ENCODE measurements around the gene CSTPP1. TPM values are rescaled to one million over a fixed set of nuclear protein-coding genes. Genes with fewer than 3 reads are reported as not detected.
"Not testable (repeated sequence)": the region's sequence is repeated elsewhere in the genome, so short reads cannot be mapped to it uniquely, and the experiment has no call there.

CSTPP1 gene
- total RNA-seq, 1 donor from 2014 or later, result 6.6 TPM

DNA sequence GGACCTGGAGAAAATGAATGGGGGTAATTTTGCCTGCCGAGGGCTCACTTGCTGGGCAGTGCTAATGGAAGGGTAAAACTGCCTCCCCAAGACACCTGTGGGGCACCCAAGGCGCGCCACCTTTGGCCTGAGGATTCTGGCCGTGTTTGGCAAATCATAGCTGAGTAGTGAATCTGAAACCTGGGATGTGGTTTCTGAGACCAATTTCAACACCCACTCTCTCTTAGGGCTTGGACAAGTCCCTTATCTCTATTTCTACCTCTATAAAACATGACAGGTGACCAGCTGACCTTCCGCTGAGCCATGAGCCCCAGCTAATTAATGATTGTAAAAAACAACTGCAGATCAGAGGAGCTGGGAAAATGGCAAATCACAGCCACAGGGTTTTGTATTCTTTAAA, 251.2 kb downstream of the CSTPP1 start:
- peak overlapping the region; percentile 63 for H3K4me3 ChIP-seq (ENCODE audit: low read depth, low read length)
- DNase-seq (ENCODE audit: low read depth), result no peak
- FAIRE-seq, result no peak
- peaks cover 4% of the 10 kb centered on the region for H3K36me3 ChIP-seq (ENCODE audit: control insufficient read depth, insufficient read depth, low read length)
- no peaks in the 10 kb centered on the region for H3K27me3 ChIP-seq (ENCODE audit: control insufficient read depth, insufficient read depth, low read length)
- TF ChIP-seq, protein P1, sequence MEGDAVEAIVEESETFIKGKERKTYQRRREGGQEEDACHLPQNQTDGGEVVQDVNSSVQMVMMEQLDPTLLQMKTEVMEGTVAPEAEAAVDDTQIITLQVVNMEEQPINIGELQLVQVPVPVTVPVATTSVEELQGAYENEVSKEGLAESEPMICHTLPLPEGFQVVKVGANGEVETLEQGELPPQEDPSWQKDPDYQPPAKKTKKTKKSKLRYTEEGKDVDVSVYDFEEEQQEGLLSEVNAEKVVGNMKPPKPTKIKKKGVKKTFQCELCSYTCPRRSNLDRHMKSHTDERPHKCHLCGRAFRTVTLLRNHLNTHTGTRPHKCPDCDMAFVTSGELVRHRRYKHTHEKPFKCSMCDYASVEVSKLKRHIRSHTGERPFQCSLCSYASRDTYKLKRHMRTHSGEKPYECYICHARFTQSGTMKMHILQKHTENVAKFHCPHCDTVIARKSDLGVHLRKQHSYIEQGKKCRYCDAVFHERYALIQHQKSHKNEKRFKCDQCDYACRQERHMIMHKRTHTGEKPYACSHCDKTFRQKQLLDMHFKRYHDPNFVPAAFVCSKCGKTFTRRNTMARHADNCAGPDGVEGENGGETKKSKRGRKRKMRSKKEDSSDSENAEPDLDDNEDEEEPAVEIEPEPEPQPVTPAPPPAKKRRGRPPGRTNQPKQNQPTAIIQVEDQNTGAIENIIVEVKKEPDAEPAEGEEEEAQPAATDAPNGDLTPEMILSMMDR (IDR thresholded peaks at IDR 0.05; ENCODE audit: insufficient read depth, low read length, severe bottlenecking), result no peak

- Histone ChIP-seq H3K36me3 (ENCODE audit: control insufficient read depth, insufficient read depth, low read length) (peaks cover 2% of the 10 kb centered on the region), H3K4me3 (ENCODE audit: low read depth, low read length) (no peak overlapping the region), H3K27me3 (ENCODE audit: control insufficient read depth, insufficient read depth, low read length) (no peaks in the 10 kb centered on the region)
- no peak for FAIRE-seq
- TF ChIP-seq, protein P1 (IDR thresholded peaks at IDR 0.05; ENCODE audit: insufficient read depth, low read length, severe bottlenecking), result no peak
- DNase-seq (ENCODE audit: low read depth), result no peak
Observed at GRCh38 chr11:47188259-47188658, 251.7 kb downstream of the CSTPP1 start.

DNA sequence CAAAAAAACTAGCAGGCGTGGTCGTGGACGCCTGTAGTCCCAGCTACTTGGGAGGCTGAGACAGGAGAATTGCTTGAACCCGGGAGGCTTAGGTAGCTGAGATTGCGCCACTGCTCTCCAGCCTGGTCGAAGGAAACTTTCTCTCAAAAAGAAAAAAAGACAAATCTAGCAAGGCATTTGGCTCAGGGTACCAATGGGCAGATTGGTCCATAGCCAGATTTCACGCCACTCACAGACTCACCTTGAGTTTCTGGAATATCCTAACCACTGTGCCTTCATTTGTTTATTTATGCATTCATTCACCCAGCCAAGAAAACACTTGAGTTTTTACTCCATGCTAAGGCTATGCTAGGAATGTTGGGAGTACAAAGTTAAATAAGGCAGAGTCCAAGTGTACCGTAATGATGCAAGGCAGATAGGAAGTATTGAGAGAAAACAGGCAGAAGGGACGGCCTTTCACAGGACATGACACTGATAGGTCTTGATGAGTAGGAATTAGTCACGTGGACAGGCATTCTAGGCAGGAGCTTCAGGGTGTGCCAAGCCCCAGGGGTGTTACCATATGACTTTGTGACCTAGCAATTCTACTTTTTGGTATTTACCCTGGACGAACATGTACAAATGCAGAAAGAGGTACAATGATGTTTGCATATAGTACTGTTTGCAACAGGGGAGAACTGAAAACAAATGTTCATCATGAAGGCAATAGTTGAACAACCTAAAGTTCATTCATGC, 252.7 kb downstream of the CSTPP1 start:
- H3K27me3 ChIP-seq (ENCODE audit: control insufficient read depth, insufficient read depth, low read length), result no peaks in the 10 kb centered on the region
- peak; percentile 99 for FAIRE-seq
- H3K4me3 ChIP-seq (ENCODE audit: low read depth, low read length), result no peak overlapping the region
- TF ChIP-seq, protein P1 (IDR thresholded peaks at IDR 0.05; ENCODE audit: insufficient read depth, low read length, severe bottlenecking), result no peak
- peak; percentile 94 for DNase-seq (ENCODE audit: low read depth)
- H3K36me3 ChIP-seq (ENCODE audit: control insufficient read depth, insufficient read depth, low read length), result no peaks in the 10 kb centered on the region

DNA sequence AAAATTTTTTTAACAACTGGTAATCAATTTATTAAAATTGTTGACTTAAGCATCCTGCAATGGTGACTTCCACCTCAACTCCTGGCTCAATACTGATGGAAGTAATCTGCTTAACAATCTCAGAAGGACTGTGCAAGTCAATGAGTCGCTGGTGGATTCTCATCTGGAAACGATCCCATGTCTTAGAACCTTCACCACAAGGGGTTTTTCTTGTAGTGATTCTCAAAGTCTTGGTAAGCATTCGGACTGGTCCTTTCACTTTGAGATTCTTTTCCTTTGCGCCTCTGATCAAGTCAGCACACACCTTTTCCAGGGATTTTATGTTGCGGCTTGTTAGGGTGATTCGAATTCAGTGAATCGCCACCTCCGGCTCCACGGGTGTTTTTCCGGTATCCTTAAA, 254.6 kb downstream of the CSTPP1 start:
- not testable (repeated sequence) for H3K4me3 ChIP-seq (ENCODE audit: low read depth, low read length); H3K36me3 ChIP-seq (ENCODE audit: control insufficient read depth, insufficient read depth, low read length); H3K27me3 ChIP-seq (ENCODE audit: control insufficient read depth, insufficient read depth, low read length); FAIRE-seq; DNase-seq (ENCODE audit: low read depth)

GRCh38 chr11:47192111-47192510, 255.6 kb downstream of the CSTPP1 start:
- Histone ChIP-seq H3K27me3 (ENCODE audit: control insufficient read depth, insufficient read depth, low read length) (no peaks in the 10 kb centered on the region), H3K36me3 (ENCODE audit: control insufficient read depth, insufficient read depth, low read length) (no peaks in the 10 kb centered on the region), H3K4me3 (ENCODE audit: low read depth, low read length) (no peak overlapping the region)
- no peak for FAIRE-seq
- no peak for DNase-seq (ENCODE audit: low read depth)
- TF ChIP-seq, protein P1 (IDR thresholded peaks at IDR 0.05; ENCODE audit: insufficient read depth, low read length, severe bottlenecking), result no peak

- not testable (repeated sequence) for FAIRE-seq; H3K36me3 ChIP-seq (ENCODE audit: control insufficient read depth, insufficient read depth, low read length); H3K27me3 ChIP-seq (ENCODE audit: control insufficient read depth, insufficient read depth, low read length); H3K4me3 ChIP-seq (ENCODE audit: low read depth, low read length); DNase-seq (ENCODE audit: low read depth)
Observed at GRCh38 chr11:47198161-47198560, 261.6 kb downstream of the CSTPP1 start.

GRCh38 chr11:47201015-47201414, 264.5 kb downstream of the CSTPP1 start:
- no peak for FAIRE-seq
- H3K4me3 ChIP-seq (ENCODE audit: low read depth, low read length), result no peak overlapping the region

More at GRCh38 chr11:47201015-47201414, 264.5 kb downstream of the CSTPP1 start:
- TF ChIP-seq, protein P1 (IDR thresholded peaks at IDR 0.05; ENCODE audit: insufficient read depth, low read length, severe bottlenecking), result no peak
- no peaks in the 10 kb centered on the region for H3K36me3 ChIP-seq (ENCODE audit: control insufficient read depth, insufficient read depth, low read length)
- H3K27me3 ChIP-seq (ENCODE audit: control insufficient read depth, insufficient read depth, low read length), result no peaks in the 10 kb centered on the region
- DNase-seq (ENCODE audit: low read depth), result no peak
